ENCODE results near the gene NAT9.

GRCh38 chr17:74796211-74796610 is 20.1 kb upstream of the NAT9 start:
- no peak for TF ChIP-seq POLR2A (IDR thresholded peaks at IDR 0.05)
- no peak for TF ChIP-seq CTCF (IDR thresholded peaks at IDR 0.05 in 8 of 11, conservative IDR thresholded peaks at IDR 0.05 in 3 of 11)

Data from spleen (tissue), 7 donors.